ENCODE data around the gene BAMBI. TPM values are rescaled to one million over a fixed set of nuclear protein-coding genes. Genes with fewer than 3 reads are reported as not detected.

The BAMBI gene
- total RNA-seq, 1 donor from 2014 or later: 217 TPM

DNA sequence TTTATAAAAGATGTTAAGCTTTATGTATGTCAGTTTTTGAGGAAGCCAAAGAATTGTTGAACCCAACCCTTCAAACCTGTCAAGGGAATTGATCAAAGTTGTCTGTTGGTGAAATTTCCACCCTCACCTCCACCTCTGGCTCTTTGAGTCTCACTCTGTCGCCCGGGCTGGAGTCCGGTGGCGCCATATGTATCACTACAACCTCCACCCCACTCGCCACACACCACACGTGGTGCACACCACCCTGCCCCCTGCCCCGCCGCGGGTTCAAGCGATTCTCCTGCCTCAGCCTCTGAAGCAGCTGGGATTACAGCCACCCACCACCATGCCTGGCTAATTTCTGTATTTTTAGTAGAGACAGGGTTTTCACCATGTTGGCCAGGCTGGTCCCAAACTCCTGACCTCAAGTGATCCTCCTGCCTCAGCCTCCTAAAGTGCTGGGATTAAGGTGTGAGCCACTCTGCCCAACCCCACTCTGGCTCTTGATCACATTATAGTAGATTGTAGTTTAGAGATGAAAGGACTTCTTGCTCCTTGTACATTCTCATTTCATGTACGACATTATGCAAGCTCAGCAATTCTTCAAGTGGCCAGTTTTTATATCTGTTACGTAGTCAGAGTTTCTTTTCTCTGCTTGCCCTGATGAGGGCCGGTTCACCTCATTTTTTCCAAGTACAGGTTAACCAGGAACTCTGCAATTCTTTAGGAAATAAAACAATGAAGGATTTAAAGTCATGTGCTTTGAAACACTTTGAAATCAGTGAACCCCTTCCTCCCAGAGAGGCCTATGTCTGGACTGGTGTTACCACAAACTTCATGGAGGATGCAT is 7.0 kb downstream of the BAMBI start:
- TF ChIP-seq, protein P1, sequence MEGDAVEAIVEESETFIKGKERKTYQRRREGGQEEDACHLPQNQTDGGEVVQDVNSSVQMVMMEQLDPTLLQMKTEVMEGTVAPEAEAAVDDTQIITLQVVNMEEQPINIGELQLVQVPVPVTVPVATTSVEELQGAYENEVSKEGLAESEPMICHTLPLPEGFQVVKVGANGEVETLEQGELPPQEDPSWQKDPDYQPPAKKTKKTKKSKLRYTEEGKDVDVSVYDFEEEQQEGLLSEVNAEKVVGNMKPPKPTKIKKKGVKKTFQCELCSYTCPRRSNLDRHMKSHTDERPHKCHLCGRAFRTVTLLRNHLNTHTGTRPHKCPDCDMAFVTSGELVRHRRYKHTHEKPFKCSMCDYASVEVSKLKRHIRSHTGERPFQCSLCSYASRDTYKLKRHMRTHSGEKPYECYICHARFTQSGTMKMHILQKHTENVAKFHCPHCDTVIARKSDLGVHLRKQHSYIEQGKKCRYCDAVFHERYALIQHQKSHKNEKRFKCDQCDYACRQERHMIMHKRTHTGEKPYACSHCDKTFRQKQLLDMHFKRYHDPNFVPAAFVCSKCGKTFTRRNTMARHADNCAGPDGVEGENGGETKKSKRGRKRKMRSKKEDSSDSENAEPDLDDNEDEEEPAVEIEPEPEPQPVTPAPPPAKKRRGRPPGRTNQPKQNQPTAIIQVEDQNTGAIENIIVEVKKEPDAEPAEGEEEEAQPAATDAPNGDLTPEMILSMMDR (IDR thresholded peaks at IDR 0.05; ENCODE audit: unreplicated experiment): no peak
- Mint-ChIP-seq H3K27ac (peak overlapping the region; percentile 79), H3K36me3 (peaks cover 27% of the 10 kb centered on the region), H3K27me3 (ENCODE audit: low read depth) (no peaks in the 10 kb centered on the region), H3K9me3 (no peaks in the 10 kb centered on the region), H3K4me3 (peak overlapping the region; percentile 59), H3K4me1 (peaks cover 76% of the 10 kb centered on the region)
- DNase-seq (ENCODE audit: low spot score in 2 of 2, unreplicated experiment in 2 of 2): no peak

DNA sequence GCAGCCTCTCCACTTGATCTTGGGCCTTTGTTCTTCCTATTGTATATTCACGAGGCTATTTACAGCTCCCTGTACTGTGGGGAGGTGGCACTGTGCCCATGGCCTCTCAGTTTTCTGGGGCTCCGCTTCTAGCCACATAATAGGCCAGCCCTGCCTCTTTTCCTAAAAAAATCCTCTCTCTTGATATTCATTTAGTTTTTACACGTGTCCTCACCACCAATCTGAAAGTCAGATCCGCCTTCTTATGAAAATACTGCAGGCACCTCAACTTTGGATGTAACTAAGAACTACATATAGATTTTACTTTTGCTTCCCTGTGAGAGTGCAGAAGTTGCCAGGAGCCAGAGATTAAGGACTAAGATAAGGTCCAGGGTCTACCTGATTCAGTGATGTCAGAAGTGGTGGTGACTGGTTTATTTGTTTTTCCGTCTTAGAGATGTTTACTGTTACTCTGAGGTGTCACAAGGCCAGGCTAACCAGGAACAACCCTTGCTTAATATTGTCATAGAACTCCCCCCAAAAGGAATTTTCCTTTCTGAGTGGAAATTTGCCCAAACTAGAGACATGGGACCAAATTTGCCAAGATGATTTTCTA is 7.8 kb downstream of the BAMBI start:
- peak overlapping the region; percentile 59 for H3K4me3 Mint-ChIP-seq
- H3K27ac Mint-ChIP-seq: peak overlapping the region; percentile 79
- no peaks in the 10 kb centered on the region for H3K9me3 Mint-ChIP-seq
- DNase-seq (ENCODE audit: low spot score in 2 of 2, unreplicated experiment in 2 of 2): no peak
- peaks cover 75% of the 10 kb centered on the region for H3K4me1 Mint-ChIP-seq
- H3K27me3 Mint-ChIP-seq (ENCODE audit: low read depth): no peaks in the 10 kb centered on the region
- TF ChIP-seq, protein P1 (IDR thresholded peaks at IDR 0.05; ENCODE audit: unreplicated experiment): no peak
- peaks cover 24% of the 10 kb centered on the region for H3K36me3 Mint-ChIP-seq

DNA sequence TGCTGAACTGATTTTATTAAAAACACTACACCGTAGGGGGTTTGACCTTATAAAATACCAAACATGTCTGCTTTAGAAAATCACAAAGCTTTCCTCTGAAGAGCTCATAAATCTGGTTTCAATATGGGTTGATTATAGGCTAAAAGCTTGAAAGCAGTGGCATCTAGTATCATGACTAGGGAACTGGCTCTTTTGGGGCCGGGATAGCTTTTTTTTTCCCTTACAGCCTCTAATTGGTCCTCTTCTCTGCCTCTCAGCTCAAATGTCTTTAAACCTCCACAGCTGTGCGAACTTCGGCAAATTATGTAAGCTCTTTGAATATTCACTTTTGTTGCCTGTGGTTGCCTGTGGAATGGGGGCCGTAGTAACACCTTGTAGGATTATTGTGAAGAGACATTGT is 8.4 kb downstream of the BAMBI start:
- Mint-ChIP-seq H3K27ac (peak overlapping the region; percentile 79), H3K27me3 (ENCODE audit: low read depth) (no peaks in the 10 kb centered on the region)

DNA sequence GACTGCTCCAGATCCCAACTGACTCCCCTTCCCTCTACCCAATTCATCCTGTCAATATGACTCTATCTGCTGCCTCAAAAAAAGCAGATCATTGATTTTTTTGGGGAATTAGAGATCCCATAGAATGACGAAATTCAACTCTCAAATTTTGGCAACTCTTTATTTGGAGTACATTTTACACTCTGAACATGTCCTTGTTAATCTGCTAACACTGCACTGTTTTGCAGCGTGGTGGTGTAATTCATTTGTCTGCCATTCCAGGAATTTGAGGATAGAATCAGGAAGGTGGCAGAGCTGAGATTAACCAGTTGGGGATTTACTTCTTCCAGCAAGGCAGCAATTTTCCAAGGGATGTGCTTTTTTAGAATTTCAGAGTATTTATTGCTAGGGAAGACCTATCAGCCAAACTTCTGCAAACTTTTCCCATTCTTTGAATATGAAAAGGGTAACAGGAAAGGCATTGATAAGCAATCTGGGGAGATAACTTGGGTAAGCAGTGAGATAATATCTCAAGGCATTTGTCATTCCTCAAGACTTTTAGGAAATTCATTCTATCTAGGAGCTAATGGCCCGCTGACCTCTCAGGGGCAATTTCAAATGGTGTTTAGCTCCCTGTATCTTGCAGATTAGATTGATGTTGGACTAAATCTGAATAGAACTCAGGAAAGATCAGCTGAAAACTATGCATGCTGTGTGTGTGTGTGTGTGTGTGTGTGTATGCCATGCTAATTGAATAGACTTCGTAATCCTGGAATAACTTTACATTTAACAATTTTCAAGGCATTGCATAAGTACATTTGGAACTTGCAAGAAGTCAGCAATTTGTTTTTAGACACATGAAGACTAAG is 9.7 kb downstream of the BAMBI start:
- no peaks in the 10 kb centered on the region for H3K27me3 Mint-ChIP-seq (ENCODE audit: low read depth)
- TF ChIP-seq, protein P1 (IDR thresholded peaks at IDR 0.05; ENCODE audit: unreplicated experiment): no peak
- H3K36me3 Mint-ChIP-seq: peaks cover 18% of the 10 kb centered on the region
- no peaks in the 10 kb centered on the region for H3K9me3 Mint-ChIP-seq
- peaks cover 58% of the 10 kb centered on the region for H3K4me1 Mint-ChIP-seq
- DNase-seq (ENCODE audit: low spot score in 2 of 2, unreplicated experiment in 2 of 2): no peak
- no peak overlapping the region for H3K4me3 Mint-ChIP-seq
- peak overlapping the region; percentile 76 for H3K27ac Mint-ChIP-seq

More for the DNA sequence above, 8.4 kb downstream of the BAMBI start:
- peaks cover 22% of the 10 kb centered on the region for H3K36me3 Mint-ChIP-seq
- no peak for DNase-seq (ENCODE audit: low spot score in 2 of 2, unreplicated experiment in 2 of 2)
- TF ChIP-seq, protein P1 (IDR thresholded peaks at IDR 0.05; ENCODE audit: unreplicated experiment): no peak
- H3K9me3 Mint-ChIP-seq: no peaks in the 10 kb centered on the region
- peaks cover 71% of the 10 kb centered on the region for H3K4me1 Mint-ChIP-seq
- H3K4me3 Mint-ChIP-seq: peak overlapping the region; percentile 59

DNA sequence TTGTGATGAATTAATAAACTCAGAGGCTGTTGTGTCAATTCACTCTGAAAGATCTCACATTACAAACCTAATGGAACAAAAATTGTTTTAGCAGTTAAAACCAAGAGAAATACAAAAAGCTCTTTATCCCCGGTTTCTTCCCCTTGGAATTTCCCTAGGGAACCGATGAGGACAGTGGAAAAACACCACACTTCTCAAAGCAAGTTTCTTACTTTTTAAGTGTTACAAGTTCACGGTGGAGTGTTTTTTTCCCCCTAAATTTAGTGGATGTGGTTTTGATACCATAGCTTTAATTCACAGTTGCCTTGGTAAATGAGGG is 10.3 kb downstream of the BAMBI start:
- Mint-ChIP-seq H3K9me3 (no peaks in the 10 kb centered on the region), H3K27me3 (ENCODE audit: low read depth) (no peaks in the 10 kb centered on the region), H3K4me1 (peaks cover 53% of the 10 kb centered on the region), H3K4me3 (no peak overlapping the region), H3K27ac (peak overlapping the region; percentile 76), H3K36me3 (peaks cover 13% of the 10 kb centered on the region)
- TF ChIP-seq, protein P1 (IDR thresholded peaks at IDR 0.05; ENCODE audit: unreplicated experiment): no peak
- no peak for DNase-seq (ENCODE audit: low spot score in 2 of 2, unreplicated experiment in 2 of 2)

Measured in mesothelial cell of epicardium (in vitro differentiated cells).